Measurements from ENCODE around the gene GPR156.

GPR156 gene

GRCh38 chr3:120172070-120172469 lies 113.0 kb downstream of the GPR156 start:
- Histone ChIP-seq H3K36me3 (no peaks in the 10 kb centered on the region), H3K4me1 (peaks cover 0 to 28% (median 19%) of the 10 kb centered on the region in 4 donors), H3K9me3 (no peaks in the 10 kb centered on the region), H3K27me3 (no peaks in the 10 kb centered on the region), H3K27ac (peak overlapping the region in 1 of 2 donors; percentile 49), H3K4me3 (no peak overlapping the region)
- intact Hi-C loops (cut with DNase I; ENCODE audit: low total_unique reads): no loop called here
- DNase-seq: peak; percentile 60 to 82
- no peak for TF ChIP-seq CTCF (IDR thresholded peaks at IDR 0.05)

GRCh38 chr3:120171134-120171873 lies 113.7 kb downstream of the GPR156 start:
- no peak overlapping the region for H3K4me3 ChIP-seq
- no peak for DNase-seq

GRCh38 chr3:120170223-120170622 lies 114.8 kb downstream of the GPR156 start:
- H3K4me1 ChIP-seq: peaks cover 0 to 19% (median 14%) of the 10 kb centered on the region in 4 donors
- H3K27me3 ChIP-seq: no peaks in the 10 kb centered on the region
- no peak for TF ChIP-seq CTCF (IDR thresholded peaks at IDR 0.05)
- DNase-seq: no peak
- H3K36me3 ChIP-seq: no peaks in the 10 kb centered on the region
- H3K4me3 ChIP-seq: no peak overlapping the region
- H3K27ac ChIP-seq: no peak overlapping the region
- intact Hi-C loops (cut with DNase I; ENCODE audit: low total_unique reads): no loop called here
- no peaks in the 10 kb centered on the region for H3K9me3 ChIP-seq

More at GRCh38 chr3:120171134-120171873, 113.7 kb downstream of the GPR156 start:
- Histone ChIP-seq H3K27me3 (no peaks in the 10 kb centered on the region), H3K9me3 (no peaks in the 10 kb centered on the region), H3K36me3 (no peaks in the 10 kb centered on the region), H3K27ac (peak overlapping the region; percentile 49 to 59), H3K4me1 (peaks cover 0 to 20% (median 14%) of the 10 kb centered on the region in 4 donors)
- no peak for TF ChIP-seq CTCF (IDR thresholded peaks at IDR 0.05)
- intact Hi-C loops (cut with DNase I; ENCODE audit: low total_unique reads): no loop called here

DNA sequence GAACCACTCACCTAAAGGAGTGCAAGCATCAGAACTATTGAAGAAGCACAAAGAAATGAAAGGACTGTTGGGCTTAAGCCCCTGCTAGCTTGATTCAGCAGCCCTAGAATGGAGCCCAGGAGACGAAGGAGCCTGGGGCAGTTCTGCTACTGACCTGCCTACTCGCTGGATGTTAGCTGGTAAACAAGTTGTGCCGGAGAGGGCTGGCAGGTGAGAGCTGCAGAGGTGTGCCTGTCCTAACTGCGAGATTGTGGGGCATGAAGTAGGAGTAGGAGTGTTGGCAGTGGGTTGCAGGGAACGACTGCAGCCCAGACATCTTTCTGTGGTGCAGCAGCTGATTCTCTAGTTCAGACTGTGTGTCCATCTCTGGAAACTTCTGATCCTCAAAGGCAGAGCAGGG lies 115.6 kb downstream of the GPR156 start:
- peaks cover 0 to 19% (median 14%) of the 10 kb centered on the region in 4 donors for H3K4me1 ChIP-seq
- H3K9me3 ChIP-seq: no peaks in the 10 kb centered on the region
- intact Hi-C loops (cut with DNase I; ENCODE audit: low total_unique reads): no loop called here
- no peak for DNase-seq
- H3K27me3 ChIP-seq: no peaks in the 10 kb centered on the region
- no peaks in the 10 kb centered on the region for H3K36me3 ChIP-seq
- TF ChIP-seq CTCF (IDR thresholded peaks at IDR 0.05): no peak
- no peak overlapping the region for H3K27ac ChIP-seq
- no peak overlapping the region for H3K4me3 ChIP-seq

- no peak for TF ChIP-seq CTCF (IDR thresholded peaks at IDR 0.05)
- intact Hi-C loops (cut with DNase I; ENCODE audit: low total_unique reads): no loop called here
- Histone ChIP-seq H3K27ac (no peak overlapping the region), H3K36me3 (no peaks in the 10 kb centered on the region), H3K27me3 (no peaks in the 10 kb centered on the region), H3K4me3 (no peak overlapping the region), H3K4me1 (peaks cover 0 to 19% (median 14%) of the 10 kb centered on the region in 4 donors), H3K9me3 (no peaks in the 10 kb centered on the region)
- no peak for DNase-seq
Measured at GRCh38 chr3:120168611-120169010, 116.4 kb downstream of the GPR156 start.
